HG02588 (cell line): Measurements from ENCODE around the gene BSDC1.
A peak's percentile ranks its signal among the peaks of the same experiment; 100 is the strongest.
"Not testable (repeated sequence)": the region's sequence is repeated elsewhere in the genome, so short reads cannot be mapped to it uniquely, and the experiment has no call there.

ENCODE experiments used
- ATAC-seq: cut with Tn5 transposase; IDR thresholded peaks from one replicate; pipeline ENCODE4 v1.9.1; 2021; ENCODE audit warnings: mild to moderate bottlenecking, moderate library complexity; ENCODE audit not compliant: unreplicated experiment

BSDC1 gene, protein sequence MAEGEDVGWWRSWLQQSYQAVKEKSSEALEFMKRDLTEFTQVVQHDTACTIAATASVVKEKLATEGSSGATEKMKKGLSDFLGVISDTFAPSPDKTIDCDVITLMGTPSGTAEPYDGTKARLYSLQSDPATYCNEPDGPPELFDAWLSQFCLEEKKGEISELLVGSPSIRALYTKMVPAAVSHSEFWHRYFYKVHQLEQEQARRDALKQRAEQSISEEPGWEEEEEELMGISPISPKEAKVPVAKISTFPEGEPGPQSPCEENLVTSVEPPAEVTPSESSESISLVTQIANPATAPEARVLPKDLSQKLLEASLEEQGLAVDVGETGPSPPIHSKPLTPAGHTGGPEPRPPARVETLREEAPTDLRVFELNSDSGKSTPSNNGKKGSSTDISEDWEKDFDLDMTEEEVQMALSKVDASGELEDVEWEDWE

DNA sequence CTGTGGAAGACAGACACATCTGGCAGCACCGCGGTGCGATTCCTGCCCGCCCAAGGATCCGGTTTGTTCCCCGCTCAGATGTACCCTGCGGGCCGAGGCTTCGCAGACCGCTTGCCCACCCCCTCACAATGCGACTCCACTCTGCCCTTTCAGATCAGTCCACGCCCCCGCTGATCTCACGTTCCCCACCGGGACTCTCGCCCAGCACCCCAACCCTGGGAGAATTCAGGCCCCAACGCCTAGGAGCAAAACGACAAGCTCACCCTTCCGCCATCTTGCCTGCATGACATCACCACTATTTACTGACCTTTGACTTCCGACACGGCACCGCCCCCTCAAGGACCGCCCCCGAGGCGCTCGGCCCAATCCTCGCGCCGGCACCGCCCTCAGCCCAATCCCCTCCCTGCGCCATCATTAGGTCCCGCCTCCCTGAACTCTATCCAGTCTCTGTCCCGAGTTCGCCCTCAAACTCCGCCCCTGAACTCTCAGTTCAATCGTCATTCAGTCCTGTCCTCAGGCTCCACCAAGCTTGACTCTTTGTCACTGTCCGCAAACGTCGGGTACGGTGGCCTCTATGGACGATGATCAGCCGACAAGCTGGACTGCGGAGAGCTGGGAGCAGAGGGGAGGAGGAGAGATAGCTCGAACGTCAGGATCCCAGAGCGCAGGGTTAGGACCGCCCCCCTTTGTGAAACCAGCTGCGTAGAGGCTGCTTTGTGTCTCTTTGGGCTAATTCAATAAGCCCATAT lies at the start of gene BSDC1:
TSS of gene BSDC1 (minus strand) at position 301 of the 749 bp plus-strand sequence. CDS start at position 274, 27 bp downstream.
- peak; percentile 91 for ATAC-seq

DNA sequence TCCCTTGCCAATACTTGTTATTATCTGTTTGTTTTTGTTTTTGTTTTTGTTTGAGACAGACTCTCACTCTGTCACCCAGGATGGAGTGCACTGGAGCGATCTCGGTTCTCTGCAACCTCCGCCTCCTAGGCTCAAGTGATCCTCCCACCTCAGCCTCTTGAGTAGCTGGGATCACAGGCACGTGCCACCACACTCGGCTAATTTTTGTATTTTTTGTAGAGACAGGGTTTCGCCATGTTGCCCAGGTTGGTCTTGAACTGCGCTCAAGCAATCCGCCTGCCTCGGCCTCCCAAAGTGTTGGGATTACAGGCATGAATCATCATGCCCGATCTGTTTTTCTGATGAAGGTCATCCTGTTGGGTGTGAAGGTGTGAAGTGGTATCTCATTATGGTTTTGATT lies 47.2 kb upstream of the BSDC1 start:
- not testable (repeated sequence) for ATAC-seq

DNA sequence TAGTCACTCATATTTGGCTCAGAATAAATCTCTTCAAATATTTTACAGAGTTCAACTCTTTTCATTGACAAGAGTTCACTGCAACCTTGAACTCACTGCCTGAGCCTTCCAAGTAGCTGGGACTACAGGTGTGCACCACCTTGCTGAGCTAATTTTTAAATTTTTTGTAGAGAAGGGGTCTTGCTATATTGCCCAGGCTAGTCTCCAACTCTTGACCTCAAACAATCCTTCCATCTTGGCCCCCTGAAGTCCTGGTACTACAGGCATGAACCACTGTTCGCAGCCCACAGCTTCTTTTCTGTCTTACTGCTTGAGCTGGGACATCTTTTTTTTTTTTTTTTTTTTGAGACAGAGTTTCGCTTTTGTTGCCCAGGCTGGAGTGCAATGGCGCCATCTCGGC lies 44.5 kb upstream of the BSDC1 start:
- not testable (repeated sequence) for ATAC-seq

DNA sequence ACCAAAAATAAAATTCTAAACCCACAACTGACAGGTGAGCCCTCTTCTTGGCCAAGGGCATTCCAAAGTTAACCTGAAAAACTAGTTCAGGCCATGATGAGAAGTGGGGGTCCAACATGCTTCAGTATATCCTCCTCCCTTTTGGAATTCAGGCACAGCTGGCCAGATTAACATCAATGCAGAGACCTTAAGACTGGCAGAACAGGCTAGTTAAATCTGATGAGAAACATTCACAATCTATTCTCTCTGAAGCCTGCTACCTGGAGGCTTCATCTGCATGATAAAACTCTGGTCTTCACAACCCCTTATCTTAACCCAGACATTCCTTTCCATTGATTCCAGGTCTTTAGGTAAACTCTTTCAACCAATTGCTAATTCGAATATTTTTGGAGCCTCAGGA lies 43.9 kb upstream of the BSDC1 start:
- ATAC-seq, result no peak

DNA sequence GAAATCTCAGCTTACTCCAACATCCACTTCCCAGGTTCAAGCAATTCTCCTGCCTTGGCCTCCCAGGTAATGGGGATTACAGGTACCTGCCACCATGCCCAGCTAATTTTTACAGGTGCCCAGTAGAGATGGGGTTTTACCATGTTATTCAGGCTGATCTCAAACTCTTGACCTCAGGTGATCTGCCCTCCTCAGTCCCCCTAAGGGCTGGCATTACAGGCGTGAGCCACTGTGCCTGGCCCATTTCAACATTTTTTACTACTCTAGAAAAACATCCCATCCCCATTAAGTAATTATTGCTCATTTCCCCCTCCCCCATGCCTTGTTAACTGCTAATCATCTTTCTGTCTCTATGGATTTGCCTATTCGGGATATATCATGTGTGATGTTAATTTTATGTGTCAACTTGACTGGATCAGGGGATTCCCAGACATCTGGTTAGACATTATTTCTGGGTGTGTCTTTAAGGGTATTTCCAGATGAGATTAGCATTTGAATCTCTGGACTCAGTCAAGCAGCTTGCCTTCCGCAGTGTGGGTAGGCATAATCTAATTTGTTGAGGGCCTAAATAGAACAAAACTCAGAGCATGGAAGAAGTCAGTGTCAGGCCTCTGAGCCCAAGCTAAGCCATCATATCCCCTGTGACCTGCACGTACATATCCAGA lies 37.6 kb upstream of the BSDC1 start:
- no peak for ATAC-seq

DNA sequence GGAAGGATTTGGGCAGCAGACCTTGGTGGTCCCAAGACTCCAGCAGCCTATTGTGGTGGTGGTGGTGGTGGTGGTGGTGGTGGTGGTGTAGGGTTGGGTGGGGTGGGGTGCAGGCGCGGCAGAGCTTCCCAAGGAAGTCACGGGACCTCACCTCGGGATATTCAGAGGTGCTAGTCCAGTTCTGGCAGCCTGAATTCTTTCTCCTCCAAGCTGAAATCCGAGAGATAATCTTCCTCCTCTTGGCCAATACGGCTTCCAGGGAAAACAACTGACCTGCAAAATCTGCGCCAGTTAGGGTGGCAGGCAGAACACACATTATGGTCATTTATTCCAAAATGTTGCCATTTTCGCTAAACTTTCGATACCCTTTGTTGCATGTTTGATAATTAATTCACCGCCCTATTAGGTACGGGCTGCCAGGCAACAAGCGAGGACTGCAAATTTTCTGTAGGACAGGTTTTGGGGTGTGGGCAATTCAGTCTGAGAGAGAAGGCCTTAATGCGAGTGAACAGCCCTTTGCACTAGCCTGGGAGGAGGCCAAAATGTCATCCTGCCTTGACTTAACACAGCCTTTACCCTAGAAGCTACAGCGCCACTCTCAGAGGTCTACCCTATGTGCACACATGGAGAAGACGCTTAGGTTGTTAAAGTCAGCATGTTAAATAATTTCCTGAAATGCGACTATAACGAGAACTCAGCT lies 33.2 kb upstream of the BSDC1 start:
- ATAC-seq, result no peak

DNA sequence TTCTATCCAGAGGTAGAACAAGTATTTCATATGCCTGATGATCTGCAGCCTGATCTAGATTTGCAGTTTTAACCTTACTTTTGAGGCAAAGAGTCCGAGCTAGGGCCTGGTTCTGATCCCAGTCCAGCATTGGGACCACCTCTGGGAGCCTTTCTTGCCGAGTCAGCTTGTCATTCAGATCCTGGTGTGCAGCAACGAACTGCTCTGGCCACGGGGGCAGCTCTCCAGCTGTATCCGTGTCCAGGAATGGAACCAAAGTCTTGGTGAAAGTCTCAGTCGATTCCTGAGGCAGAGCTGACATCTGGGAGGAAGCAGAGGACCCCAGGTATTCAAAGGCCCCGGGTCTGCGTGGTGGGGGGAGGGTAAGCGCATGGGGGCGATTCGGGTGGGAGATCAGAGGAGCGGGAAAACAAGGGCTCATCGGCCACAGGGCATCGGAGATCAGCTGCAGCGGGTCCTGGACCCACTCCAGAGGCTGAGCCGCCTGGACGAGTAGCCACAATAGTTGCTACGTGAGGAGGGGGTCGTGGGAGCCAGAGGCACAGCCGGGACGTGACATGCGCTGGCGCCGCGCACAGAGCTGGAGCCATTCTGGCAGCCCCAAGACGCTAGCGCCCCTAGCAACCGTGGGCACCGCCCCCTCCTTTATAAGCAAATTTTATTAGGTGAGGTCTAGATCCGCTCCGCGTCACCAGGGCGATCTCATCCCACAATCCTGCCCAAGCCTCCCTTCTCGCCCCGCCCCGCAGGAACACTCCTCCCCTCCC lies 32.4 kb upstream of the BSDC1 start:
- ATAC-seq, result no peak

DNA sequence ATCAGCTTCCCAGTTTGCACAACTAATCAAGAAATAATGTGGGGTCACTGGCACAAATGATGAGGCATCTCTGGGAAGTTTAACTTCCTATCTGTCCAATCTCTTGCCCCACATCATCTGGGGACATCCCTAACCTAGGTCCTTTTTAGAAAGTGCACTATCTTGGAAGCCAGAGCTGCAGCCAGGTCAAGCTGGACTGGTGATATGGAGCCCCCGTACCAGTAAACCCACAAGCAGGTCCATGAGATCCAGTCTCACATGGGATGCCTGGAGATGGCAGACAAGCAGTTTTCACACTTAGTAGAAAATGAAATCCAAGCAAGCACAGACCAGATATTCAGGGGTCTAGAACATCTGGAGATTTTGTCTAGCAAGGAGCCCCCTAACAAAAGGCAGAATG lies 27.5 kb upstream of the BSDC1 start:
- no peak for ATAC-seq

DNA sequence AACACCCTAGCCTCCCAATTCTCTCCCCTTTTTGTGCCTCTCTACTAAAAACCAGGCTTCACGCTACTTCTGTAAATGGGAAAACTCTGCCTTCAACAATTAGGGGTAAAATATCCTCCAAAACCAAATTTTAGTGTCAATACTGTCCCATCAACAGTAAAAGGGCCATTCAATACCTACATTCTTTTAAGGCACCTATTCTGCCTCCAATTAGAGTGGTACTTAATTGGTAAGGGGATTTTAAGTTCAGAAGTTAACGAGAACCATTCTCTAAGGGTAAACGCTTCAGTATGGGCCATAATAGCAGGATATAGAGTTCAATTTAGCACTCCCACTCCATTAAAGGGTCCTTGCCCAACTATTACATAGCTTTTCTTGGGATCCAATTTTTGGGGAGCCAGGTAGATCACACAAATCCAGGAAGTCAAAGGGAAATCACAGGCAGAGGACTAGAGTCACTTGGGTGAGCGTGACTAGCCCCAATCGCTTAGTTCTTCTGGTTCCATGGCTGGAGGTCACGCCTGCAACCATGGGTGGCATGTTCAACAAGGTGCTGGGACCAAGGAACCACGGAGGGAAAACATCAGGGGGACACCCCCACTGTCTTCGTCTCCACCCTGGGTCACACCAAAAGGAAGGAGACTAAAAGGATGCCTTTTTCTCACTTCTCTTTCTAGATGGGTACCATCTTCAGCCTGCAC lies 20.1 kb upstream of the BSDC1 start:
- ATAC-seq, result no peak

DNA sequence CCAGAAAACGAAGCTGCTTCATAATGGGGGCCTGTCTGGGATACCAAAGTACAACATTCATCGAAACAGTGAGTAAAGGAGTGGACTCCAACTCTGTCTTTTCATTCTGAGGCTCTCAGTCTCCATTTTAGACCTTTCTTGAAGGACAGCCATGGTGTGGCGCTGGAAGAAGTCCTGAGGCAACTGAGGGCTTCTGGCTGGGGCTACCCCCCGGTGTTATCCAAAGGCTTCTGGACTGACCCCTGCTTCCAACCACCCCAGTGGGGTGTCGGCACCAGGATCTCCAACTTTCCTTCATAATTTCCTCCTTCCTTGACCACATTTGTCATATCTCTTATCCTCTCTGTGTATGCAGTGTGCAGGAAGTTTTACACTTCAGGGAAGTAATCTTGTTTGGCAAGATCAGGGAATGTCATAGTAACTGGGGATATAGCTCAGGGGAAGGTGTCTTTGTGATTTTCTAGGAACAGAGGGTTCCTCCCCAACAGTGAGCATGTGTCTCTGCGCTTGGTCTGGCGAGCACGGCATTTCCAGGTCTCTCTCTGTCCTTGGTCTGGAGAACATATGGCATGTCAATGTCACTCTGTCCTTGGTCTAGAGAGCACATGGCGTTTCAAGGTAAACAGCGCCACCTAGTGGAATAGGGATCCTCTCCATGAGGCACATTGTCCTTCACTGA lies 19.4 kb upstream of the BSDC1 start:
- ATAC-seq, result no peak

DNA sequence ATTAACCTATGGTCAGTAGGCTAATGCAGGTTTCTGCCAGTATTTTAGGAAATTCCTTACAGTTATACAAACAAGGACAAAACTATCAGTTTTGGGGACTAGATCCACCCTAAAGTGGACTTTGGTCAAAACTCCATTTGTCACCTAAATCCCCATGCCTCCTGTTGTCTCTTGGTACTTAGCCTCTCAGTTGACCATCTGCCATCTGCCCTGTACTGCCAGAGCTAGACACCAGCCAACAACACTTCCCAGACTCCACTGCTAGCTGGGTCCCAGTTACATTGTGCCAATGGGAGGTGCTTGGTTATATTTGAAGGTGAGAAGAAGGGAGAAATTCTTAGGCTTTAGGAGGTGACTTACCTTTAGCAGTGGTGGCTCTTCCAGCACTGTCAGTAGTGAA lies 17.0 kb upstream of the BSDC1 start:
- no peak for ATAC-seq

DNA sequence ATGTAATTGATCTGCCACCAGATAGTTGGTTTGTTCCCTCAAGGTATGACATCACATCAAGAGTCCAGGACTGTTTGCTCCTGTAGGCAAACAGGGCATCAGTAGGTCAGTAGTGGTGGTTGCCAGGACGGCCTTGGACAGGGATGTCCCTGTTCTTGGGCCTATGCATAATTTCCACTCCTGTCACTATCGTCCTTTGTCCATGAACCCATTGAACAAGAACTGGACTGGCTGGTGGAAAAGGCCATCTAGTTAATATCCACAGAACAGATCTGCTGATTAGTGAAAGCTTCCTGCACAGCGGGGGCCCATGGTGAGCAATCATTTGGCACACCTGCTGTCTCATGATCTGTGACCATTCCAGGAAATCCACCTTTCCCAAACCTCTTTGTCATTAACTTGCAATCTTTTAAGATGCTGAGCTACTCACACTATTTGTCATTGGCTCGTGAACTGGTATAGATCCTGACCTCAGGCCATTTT lies 12.4 kb upstream of the BSDC1 start:
- ATAC-seq, result no peak

DNA sequence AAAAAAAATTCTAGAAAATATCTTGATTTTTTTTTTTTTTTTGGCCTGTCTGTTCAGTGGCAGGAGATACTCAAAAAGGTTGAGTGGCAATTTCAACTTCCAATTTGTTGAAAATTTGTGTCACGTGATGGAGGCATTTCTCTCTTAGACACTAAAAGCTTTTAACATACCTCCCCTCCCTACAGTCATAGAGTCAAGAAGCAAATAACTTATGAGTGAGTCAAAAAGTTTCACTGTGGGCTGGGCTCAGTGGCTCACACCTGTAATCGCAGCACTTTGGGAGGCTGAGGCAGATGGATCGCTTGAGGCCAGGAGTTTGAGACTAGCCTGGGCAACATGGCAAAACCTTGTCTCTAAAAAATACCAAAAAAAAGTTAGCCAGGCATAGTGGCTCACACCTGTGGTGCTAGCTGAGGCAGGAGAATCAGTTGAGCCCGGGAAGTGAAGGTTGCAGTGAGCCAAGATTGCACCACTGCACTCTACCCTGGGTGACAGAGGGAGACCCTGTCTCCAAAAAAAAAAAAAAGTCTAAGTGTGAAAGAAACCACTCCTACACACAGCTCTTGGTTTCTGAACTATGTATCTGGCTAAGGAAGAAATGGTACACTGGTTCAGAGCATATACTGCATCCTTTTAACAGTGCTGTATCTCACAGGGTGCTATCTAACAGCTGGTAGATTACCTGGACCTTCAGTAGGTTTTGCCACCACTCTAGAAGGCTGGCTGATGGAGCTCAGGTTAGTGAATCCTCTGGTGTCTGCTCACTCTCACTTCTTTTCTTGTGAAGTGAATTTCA lies 11.6 kb upstream of the BSDC1 start:
- ATAC-seq, result no peak

DNA sequence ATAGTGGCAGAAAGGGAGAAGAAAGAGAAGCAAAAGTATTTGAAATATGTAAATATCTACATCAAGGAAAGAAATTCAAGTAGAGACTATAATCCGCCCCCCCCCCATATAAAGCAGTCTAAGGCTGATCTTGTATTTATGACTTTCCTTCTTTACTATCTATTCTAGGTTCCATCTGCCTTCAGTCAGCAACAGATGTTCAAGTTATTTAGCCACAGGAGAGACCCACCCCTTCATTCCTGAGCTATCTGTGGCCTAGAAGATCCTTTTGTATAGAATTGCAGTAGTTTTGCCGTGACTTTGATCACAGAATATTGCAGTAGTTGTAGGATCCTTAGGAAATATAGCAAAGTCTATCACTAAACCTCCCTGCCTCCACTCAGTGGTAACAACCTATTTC lies 10.7 kb upstream of the BSDC1 start:
- no peak for ATAC-seq

DNA sequence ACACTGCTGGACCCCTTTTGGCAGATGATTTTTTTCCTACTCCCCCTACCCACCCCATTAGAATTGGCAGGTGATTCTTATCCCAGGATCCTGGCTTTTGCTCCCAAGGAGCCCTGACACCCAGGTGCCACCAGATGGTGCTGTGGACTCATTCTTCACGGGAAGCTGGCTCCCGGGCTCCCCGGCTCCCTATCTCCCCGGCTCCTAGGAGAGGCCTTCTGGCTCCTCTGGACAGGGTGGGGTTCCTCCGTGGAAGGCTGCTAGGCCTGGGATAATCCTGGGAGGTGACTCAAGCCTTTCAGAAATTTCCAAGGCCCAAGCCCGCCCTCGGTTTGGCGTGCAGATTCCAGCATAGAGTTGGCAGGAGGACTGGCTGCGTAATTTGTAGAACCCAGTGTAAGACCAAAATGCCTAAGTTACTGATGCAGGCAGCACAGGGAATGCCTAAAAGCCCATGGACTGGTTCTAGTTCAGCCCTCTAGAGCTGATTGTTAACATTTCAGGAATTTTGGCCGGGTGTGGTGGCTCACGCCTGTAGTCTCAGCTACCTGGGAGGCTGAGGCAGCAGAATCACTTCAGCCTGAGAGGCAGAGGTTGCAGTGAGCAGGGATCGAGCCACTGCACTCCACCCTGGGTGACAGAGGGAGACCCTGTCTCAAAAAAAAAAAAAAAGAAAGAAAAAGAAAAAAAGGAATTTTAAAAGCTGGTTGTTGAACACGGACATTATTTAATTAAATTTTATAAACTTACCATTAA lies 6.8 kb upstream of the BSDC1 start:
- ATAC-seq, result no peak

DNA sequence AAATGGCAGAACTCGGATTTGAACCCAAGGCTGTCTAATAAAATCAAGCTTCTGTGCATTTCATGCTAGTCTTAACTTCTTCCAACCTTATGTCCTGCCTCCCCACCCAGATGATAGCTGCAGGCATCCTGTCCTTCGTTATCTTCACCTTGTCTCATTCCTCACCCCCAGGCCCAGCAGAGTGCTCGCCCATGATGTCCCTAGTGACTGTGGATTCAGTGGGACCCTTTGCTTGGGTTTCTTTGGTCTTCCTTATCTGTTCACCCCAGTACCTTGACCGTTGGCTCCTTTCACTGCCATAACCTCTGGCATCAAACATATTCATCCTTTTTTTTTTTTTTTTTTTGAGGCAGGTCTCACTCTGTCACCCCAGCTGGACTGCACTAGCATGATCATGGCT lies 5.6 kb upstream of the BSDC1 start:
- ATAC-seq, result no peak

DNA sequence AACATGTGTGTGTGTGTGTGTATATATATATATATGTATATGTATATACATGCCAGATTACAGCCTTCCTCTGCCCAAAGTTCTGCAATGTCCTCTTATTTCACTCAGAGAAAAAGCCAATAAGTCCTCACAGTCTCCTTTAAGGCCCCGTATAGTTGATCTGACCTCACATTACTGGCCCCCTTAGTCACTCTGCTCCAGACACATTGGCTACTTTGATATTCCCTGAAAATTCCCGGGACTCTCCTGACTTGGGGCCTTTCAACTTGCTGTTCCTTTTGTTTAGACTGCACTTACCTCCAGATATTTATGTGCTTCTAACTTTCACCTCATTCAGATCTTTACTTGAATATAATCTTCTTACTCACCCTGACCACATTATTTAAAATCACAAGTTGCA lies 4.2 kb upstream of the BSDC1 start:
- no peak for ATAC-seq

DNA sequence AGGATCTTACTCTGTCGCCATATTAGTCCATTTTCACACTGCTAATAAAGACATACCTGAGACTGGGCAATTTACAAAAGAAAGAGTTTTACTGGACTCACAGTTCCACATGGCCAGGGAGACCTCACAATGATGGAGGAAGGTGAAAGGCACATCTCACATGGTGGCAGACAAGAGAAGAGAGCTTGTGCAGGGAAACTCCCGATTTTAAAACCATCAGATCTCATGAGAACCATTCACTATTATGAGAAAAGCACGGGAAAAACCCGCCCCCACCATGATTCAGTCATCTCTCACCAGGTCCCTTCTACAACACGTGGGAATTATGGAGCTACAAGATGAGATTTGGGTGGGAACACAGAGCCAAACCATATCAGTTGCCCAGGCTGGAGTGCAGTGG lies 2.3 kb upstream of the BSDC1 start:
- not testable (repeated sequence) for ATAC-seq
